GM21737 (cell line): ENCODE results near the gene PTPRS.

Experiments used
- ATAC-seq: cut with Tn5 transposase; IDR thresholded peaks from one replicate; pipeline ENCODE4 v1.9.1; 2021; ENCODE audit warnings: mild to moderate bottlenecking, moderate library complexity; ENCODE audit not compliant: unreplicated experiment

Gene PTPRS

GRCh38 chr19:5309438-5310204, 31.0 kb downstream of the PTPRS start:
- ATAC-seq = no peak

GRCh38 chr19:5308451-5309437, 31.9 kb downstream of the PTPRS start:
- ATAC-seq = no peak

GRCh38 chr19:5307655-5308054, 33.0 kb downstream of the PTPRS start:
- ATAC-seq = no peak

- ATAC-seq = no peak
These were observed 35.4 kb downstream of the PTPRS start for GRCh38 chr19:5305163-5305562.

GRCh38 chr19:5304486-5304885, 36.1 kb downstream of the PTPRS start:
- ATAC-seq = no peak

GRCh38 chr19:5303208-5303607, 37.4 kb downstream of the PTPRS start:
- ATAC-seq = no peak

- ATAC-seq = no peak
These were observed 38.2 kb downstream of the PTPRS start for GRCh38 chr19:5302396-5302795.

GRCh38 chr19:5299137-5299536, 41.5 kb downstream of the PTPRS start:
- ATAC-seq = no peak

GRCh38 chr19:5298471-5298901, 42.1 kb downstream of the PTPRS start:
- no peak for ATAC-seq

GRCh38 chr19:5297272-5297669, 43.3 kb downstream of the PTPRS start:
- ATAC-seq = no peak

- ATAC-seq = no peak
These were observed 43.9 kb downstream of the PTPRS start for GRCh38 chr19:5296457-5297271.

- no peak for ATAC-seq
These were observed 44.6 kb downstream of the PTPRS start for GRCh38 chr19:5296021-5296420.

GRCh38 chr19:5294403-5295160, 46.0 kb downstream of the PTPRS start:
- no peak for ATAC-seq

GRCh38 chr19:5293612-5294378, 46.8 kb downstream of the PTPRS start:
- ATAC-seq = no peak

- no peak for ATAC-seq
These were observed 47.6 kb downstream of the PTPRS start for GRCh38 chr19:5292822-5293611.

GRCh38 chr19:5292453-5292821, 48.2 kb downstream of the PTPRS start:
- no peak for ATAC-seq

GRCh38 chr19:5291588-5292193, 48.9 kb downstream of the PTPRS start:
- no peak for ATAC-seq
